GM10266 (cell line): Measurements from ENCODE around the gene NFIB.

Experiments
- DNase-seq: peaks from one replicate; pipeline ENCODE4 v3.0.0; 2012; ENCODE audit errors: extremely low spot score
- TF ChIP-seq, protein P1 (sequence below): IDR thresholded peaks from 2 replicates; pipeline ENCODE4 v1.5.1; 2012; ENCODE audit warnings: mild to moderate bottlenecking, low read depth; ENCODE audit not compliant: control insufficient read depth, insufficient read depth; ENCODE audit errors: missing control alignments

NFIB gene

DNA sequence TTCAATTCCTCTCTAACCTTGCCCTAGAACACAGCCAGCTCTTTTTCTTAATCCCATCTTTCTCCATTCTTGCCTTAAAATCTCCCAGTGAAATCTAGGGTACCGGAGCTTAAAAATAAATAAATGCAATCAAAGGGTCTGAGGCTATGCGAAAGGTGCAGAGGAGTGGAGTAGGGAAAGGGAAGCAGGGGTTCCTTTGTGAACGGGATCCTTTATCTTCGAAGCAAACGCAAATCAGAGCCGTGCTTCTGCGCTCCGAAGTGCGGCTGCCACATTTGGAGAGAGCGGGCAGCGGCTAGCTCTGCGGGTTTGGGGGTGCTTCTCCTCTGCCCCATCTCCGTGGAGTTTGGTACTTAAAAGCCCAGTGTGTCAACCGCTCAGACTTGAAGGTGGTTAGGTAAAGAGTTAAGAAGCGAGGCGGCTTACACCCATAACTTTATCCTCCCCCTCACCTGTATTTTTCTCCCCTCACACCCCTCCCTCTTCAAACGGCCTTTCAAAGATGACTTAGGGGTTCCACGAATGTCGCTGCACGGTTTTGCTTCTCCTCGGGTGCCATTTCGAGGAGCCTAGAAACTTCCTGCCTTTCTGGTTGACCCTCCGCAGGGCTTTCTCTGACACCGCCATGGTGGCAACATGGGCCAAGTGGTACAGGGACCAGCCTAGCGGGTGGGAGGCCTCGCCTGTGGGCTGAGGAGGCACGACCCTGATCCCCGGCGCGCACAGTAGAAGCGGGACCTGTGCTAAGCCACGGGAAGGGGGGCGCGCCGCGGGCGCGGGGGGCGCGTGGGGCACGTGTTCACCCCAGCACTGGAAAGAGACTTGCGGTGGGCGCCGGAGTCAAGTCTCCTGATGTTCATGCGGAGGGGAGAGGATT is 31.7 kb upstream of the NFIB start:
- DNase-seq = no peak
- TF ChIP-seq, protein P1, sequence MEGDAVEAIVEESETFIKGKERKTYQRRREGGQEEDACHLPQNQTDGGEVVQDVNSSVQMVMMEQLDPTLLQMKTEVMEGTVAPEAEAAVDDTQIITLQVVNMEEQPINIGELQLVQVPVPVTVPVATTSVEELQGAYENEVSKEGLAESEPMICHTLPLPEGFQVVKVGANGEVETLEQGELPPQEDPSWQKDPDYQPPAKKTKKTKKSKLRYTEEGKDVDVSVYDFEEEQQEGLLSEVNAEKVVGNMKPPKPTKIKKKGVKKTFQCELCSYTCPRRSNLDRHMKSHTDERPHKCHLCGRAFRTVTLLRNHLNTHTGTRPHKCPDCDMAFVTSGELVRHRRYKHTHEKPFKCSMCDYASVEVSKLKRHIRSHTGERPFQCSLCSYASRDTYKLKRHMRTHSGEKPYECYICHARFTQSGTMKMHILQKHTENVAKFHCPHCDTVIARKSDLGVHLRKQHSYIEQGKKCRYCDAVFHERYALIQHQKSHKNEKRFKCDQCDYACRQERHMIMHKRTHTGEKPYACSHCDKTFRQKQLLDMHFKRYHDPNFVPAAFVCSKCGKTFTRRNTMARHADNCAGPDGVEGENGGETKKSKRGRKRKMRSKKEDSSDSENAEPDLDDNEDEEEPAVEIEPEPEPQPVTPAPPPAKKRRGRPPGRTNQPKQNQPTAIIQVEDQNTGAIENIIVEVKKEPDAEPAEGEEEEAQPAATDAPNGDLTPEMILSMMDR = no peak

DNA sequence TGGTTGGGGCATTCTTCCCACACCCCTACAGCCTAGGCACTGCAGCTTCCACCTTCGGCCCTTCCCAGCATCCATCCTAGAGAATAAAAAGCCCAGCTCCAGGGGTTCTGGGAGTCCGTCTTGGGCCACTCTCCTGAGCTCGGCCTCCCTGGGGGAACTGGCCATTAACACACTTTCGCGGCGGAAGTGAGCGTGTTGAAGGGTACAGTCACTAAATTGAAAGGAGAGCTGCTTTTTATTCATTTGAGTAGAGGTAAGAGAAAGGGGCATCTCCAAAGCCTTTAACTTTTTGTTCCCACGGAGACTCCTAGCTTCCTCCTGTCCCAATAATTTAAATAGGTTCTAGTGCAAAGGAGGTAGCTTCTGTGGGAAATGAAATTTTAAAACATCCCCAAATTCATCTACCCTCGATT is 31.0 kb upstream of the NFIB start:
- no peak for DNase-seq
- TF ChIP-seq, protein P1 = no peak

DNA sequence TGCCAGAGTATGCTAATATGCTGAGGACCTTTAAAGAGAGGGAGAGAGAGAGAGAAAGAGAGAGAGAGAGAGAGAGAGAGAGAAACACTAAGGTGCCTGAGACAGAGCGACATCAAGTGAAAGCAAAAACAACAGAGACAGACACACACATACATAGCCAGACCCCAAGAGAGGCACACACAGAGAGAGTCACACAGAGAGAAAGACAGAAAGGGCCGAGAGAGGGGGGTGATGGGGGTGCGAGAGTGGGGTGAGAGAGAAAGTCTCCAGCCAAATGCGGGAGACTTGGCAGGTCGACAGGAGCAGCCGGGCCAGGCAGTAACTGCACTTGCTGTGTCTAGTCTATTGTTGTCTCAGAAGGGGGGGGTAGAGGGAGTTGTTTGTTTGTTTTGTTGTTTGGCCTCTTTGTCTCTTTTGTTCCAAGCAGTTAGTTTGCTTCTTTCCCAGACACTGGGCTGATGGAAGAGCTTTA is 30.1 kb upstream of the NFIB start:
- DNase-seq = no peak
- TF ChIP-seq, protein P1 = no peak

DNA sequence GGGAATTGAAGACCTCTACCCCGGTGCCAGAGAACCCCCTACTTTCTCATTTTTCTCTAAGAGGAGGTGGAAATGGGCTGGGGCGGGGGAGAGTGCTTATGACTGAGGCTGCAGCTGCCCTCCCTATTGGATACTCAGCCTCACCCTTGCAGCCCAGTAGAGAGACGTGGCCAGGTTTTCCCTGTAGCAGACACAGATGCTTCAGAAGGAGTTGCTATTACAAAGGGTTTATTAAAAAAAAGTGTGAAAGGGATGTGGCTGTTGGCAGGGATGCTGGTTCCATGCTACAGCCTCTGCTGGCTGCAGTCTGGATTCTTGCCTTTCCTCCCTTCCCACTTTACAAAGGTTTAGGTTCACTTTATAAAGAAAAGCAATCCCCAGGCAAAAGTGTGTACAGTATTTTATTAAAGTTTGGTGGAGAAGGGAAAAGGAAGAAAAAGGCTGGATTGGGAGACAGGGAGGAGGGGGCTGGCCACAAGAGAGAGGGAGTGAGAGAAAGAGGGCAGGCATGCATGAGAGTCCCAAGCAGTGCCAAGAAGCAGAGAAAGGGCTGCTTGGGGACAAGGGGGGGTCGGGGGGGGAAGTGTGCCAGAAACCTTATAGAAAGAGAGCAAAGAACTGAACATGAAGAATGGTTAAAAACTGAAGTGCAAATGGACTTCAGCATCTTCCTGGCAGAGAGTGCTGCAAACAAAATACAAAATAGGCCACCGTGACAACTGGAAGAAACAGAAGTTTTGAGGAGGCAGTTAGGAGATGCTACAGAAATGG is 29.5 kb upstream of the NFIB start:
- DNase-seq = no peak
- TF ChIP-seq, protein P1 = no peak

DNA sequence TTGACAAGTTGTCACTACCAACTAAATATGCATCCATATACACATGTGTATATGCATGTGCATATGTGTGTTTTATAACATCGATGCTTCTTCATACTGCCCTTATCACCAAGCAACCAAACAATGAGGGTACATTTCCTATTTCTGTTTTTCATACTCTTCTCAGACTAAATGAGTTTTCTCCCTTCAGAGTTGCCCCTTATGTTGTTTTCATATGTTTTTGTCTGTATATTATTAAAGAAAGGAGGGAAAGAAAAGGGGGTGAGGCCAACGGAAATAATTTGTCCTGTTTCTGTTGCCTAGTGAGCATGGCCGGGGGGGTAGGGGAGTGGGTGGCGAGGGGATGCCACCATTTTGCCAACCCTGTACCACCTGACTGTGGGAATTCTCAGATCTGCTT is 28.8 kb upstream of the NFIB start:
- TF ChIP-seq, protein P1 = no peak
- DNase-seq = no peak

DNA sequence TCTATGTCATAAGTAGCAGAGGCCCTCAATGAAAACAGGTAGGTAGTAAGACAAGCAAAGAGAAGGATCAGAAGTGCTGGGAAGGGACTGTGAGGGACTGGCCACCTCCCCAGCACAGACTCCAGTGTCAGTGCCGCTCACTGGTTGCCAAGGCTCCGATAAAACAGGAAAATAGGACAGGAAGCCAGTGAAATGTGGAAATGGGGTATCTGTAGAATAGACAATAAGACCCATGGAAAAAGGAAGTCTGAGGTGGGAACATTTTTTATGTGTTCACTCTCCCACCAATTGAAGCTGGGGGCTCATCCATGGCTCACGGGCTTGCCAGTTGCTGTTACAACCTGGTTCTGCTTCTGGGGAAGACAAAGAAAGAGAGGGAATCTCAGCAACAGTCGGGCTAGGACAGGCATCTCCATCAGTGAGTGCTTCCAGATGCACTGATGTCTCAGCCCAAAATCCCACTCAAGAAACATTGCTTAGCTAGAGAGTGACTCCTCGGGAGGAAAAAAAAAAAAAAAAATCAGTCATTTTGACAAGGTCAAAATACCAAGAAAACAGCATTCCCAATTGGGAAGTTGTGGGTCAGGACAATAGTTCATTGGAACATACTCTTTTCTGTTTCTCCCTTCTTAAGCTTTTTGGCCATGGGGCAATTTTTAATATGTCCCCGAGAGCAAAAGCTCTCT is 27.6 kb upstream of the NFIB start:
- TF ChIP-seq, protein P1 = no peak
- DNase-seq = no peak
